Measurements from ENCODE around the gene CYP19A1. TPM values are rescaled to one million over a fixed set of nuclear protein-coding genes. Genes with fewer than 3 reads are reported as not detected.
A peak's percentile ranks its signal among the peaks of the same experiment; 100 is the strongest.

The CYP19A1 gene
- total and polyA plus RNA-seq, 8 donors, result 0.18 to 2.7 (median 0.35) TPM; not detected in 5

DNA sequence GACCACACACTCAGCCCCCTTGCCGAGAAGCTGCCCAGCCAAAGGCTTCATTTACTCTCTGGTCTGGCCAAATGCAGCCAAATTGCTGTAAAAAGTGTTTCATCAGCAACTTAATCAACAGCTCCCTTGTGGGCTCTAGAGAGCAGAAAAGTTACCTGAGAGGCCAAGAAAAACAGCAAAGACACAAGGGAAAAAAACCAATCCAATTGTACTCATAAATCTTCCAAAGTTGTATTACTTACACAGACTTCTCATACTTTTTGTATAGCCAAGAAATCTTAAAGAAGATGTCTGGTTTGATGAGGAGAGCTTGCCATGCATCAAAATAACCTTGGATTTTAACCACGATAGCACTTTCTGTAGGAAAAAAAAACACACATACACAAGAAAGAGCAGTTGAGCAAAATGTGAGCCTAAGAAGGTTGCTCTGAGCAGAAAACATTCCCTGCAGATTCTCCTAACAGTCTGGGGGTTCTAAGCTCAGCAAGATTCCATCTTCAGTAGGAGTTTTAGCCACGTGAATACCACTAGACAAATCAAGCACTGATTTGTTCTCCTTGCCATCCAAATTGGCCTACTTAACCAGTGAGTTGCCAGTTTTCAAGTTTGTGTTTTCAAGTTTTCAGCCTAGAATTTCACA, 120.0 kb downstream of the CYP19A1 start:
- no peak overlapping the region for H3K4me3 ChIP-seq
- H3K27me3 ChIP-seq, result no peaks in the 10 kb centered on the region

DNA sequence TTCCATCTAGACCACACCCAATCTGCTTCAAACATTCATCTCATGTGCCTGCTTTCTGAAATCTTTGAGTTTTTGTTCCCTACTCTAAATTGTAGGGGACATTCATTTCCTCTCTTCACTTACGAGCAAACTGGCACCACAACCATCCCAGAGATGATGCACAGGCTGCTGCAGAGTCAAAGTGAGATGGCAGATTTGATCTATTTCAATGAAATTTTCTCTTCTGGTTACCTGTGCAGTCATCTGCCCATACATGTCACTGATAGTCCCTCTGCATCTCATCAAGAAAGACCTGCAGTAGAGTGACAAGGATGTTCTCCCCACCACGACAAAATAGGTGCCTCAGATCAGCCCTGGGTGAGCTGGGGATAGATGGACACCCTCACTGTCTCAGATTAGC, 125.5 kb downstream of the CYP19A1 start:
- no peak for DNase-seq
- no peaks in the 10 kb centered on the region for H3K36me3 ChIP-seq
- no peaks in the 10 kb centered on the region for H3K9me3 ChIP-seq
- intact Hi-C loops (cut with DNase I; ENCODE audit: low total_unique reads), result loop anchor here (10.0 kb wide), 1 partner anchor 172 kb away; no protein-coding TSS in a partner anchor
- H3K27ac ChIP-seq, result no peak overlapping the region
- H3K27me3 ChIP-seq, result no peaks in the 10 kb centered on the region
- 74 to 92% (median 87%) methylated on average over 2 of the region's 2 CpGs for WGBS, 5 donors
- H3K4me1 ChIP-seq, result no peaks in the 10 kb centered on the region
- TF ChIP-seq POLR2AphosphoS5 (IDR thresholded peaks at IDR 0.05) (no peak), POLR2A (IDR thresholded peaks at IDR 0.05) (no peak), EP300 (IDR thresholded peaks at IDR 0.05) (no peak)
- TF ChIP-seq, protein P1, sequence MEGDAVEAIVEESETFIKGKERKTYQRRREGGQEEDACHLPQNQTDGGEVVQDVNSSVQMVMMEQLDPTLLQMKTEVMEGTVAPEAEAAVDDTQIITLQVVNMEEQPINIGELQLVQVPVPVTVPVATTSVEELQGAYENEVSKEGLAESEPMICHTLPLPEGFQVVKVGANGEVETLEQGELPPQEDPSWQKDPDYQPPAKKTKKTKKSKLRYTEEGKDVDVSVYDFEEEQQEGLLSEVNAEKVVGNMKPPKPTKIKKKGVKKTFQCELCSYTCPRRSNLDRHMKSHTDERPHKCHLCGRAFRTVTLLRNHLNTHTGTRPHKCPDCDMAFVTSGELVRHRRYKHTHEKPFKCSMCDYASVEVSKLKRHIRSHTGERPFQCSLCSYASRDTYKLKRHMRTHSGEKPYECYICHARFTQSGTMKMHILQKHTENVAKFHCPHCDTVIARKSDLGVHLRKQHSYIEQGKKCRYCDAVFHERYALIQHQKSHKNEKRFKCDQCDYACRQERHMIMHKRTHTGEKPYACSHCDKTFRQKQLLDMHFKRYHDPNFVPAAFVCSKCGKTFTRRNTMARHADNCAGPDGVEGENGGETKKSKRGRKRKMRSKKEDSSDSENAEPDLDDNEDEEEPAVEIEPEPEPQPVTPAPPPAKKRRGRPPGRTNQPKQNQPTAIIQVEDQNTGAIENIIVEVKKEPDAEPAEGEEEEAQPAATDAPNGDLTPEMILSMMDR (IDR thresholded peaks at IDR 0.05), result no peak
- H3K4me3 ChIP-seq, result no peak overlapping the region

More for the DNA sequence above, 120.0 kb downstream of the CYP19A1 start:
- no peaks in the 10 kb centered on the region for H3K4me1 ChIP-seq
- no peaks in the 10 kb centered on the region for H3K9me3 ChIP-seq
- DNase-seq, result no peak
- H3K27ac ChIP-seq, result no peak overlapping the region
- 62 to 70% (median 64%) methylated on average over 3 of the region's 3 CpGs for WGBS, 5 donors
- H3K36me3 ChIP-seq, result no peaks in the 10 kb centered on the region
- TF ChIP-seq POLR2AphosphoS5 (IDR thresholded peaks at IDR 0.05) (no peak), POLR2A (IDR thresholded peaks at IDR 0.05) (no peak), EP300 (IDR thresholded peaks at IDR 0.05) (no peak)
- TF ChIP-seq, protein P1 (IDR thresholded peaks at IDR 0.05), result no peak
- intact Hi-C loops (cut with DNase I; ENCODE audit: low total_unique reads), result loop anchor here (10.0 kb wide), 1 partner anchor 166 kb away; no protein-coding TSS in a partner anchor

DNA sequence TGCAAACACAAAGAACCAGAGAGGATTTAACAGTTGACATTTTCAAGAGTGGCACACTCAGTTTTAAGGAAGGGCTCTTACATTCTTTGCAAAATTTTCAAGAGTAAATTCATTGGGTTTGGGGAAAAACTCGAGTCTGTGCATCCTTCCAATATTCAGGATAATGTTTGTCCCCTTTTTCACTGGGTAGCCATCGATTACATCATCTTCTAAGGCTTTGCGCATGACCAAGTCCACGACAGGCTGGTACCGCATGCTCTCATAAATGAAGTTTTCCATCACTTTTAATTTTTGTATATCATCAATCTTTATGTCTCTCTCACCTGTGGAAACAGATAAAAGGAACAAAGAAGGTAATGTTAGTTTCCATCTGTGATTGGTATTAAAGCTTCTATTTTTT, 126.2 kb downstream of the CYP19A1 start:
- DNase-seq, result no peak
- Histone ChIP-seq H3K9me3 (no peaks in the 10 kb centered on the region), H3K27me3 (no peaks in the 10 kb centered on the region), H3K27ac (no peak overlapping the region), H3K4me3 (no peak overlapping the region), H3K4me1 (no peaks in the 10 kb centered on the region), H3K36me3 (no peaks in the 10 kb centered on the region)
- intact Hi-C loops (cut with DNase I; ENCODE audit: low total_unique reads), result loop anchor here (10.0 kb wide), 1 partner anchor 173 kb away; no protein-coding TSS in a partner anchor
- WGBS, 5 donors, result 75 to 80% (median 79%) methylated on average over 5 of the region's 5 CpGs
- no peak for TF ChIP-seq POLR2A (IDR thresholded peaks at IDR 0.05)
- TF ChIP-seq EP300 (IDR thresholded peaks at IDR 0.05), result no peak
- TF ChIP-seq POLR2AphosphoS5 (IDR thresholded peaks at IDR 0.05), result no peak
- TF ChIP-seq, protein P1 (IDR thresholded peaks at IDR 0.05), result no peak

DNA sequence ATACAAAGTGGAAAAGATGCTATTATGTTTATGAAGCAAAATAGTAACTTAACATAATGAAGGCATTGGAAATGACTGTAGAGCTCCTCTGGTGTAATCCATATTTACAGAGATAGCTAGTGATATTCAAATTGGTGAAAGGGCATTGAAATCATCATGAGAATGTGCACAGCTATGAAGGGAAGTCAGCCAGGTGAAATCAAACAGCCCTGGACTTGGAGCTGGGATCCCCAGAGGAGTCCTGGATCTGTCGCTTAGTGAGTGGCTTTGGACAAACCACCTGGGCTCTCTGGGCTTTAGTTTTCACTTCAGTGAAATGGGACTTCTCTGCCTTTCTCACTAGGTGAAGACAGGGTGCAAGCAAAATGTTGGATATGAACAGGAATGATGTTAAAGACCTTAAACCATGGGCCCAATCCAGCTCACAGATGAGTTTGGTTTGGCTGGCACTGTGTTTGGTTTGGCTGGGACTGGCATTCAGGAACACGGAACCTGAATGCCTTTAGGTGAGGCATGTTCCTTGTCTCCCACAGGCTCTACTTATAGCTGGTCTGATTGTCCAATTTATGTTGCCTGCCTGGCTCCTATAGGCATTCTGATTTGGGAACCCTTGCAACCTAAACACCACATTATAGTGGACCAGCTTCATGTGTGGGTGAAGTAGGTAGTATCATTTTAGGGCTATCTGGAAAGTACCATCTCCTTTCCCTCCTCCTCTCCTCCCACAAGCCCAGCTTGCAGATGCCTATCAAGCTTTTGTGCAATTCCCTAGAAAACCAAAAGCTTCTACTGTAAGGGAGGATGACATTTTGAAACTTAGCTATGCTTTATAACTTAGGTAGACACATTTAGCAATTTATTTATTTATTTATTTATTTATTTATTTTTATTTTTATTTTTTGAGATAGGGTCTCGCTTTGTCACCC, 133.1 kb downstream of the CYP19A1 start:
- no peaks in the 10 kb centered on the region for H3K4me1 ChIP-seq
- intact Hi-C loops (cut with DNase I; ENCODE audit: low total_unique reads), result no loop called here
- H3K36me3 ChIP-seq, result no peaks in the 10 kb centered on the region
- H3K27ac ChIP-seq, result no peak overlapping the region
- no peaks in the 10 kb centered on the region for H3K9me3 ChIP-seq
- peak in 1 of 2 donors; percentile 56 for DNase-seq
- TF ChIP-seq POLR2A (IDR thresholded peaks at IDR 0.05), result no peak
- TF ChIP-seq POLR2AphosphoS5 (IDR thresholded peaks at IDR 0.05), result no peak
- TF ChIP-seq, protein P1 (IDR thresholded peaks at IDR 0.05), result no peak
- TF ChIP-seq EP300 (IDR thresholded peaks at IDR 0.05), result no peak
- WGBS, 5 donors, result 52 to 81% (median 63%) methylated on average over 3 of the region's 3 CpGs
- H3K4me3 ChIP-seq, result no peak overlapping the region
- H3K27me3 ChIP-seq, result peaks cover 0 to 5% (median 0%) of the 10 kb centered on the region in 3 donors
